Skeletal muscle tissue (tissue), 4 donors: ENCODE results near the gene POLK. TPM values are rescaled to one million over a fixed set of nuclear protein-coding genes. Genes with fewer than 3 reads are reported as not detected.

Experiments
- H3K27ac ChIP-seq: one replicate; pipeline ENCODE4 v1.7.0; 2013; ENCODE audit warnings: mild to moderate bottlenecking, low read depth, low read length, inconsistent platforms
- H3K27me3 ChIP-seq, 3 donors: one replicate each; pipeline ENCODE4 v1.7.0; 2013; ENCODE audit warnings: low read length in 3 of 3; ENCODE audit not compliant: control insufficient read depth in 3 of 3, insufficient read depth in 3 of 3
- H3K36me3 ChIP-seq, 3 donors: one replicate each; pipeline ENCODE4 v1.7.0; 2013; ENCODE audit warnings: low read length in 3 of 3; ENCODE audit not compliant: control insufficient read depth in 3 of 3, insufficient read depth in 3 of 3
- H3K4me1 ChIP-seq, 3 donors: one replicate each; pipeline ENCODE4 v1.7.0; 2013; ENCODE audit warnings: low read length in 3 of 3, mild to moderate bottlenecking in 3 of 3; ENCODE audit not compliant: control insufficient read depth in 3 of 3, insufficient read depth in 3 of 3
- H3K4me3 ChIP-seq, 3 donors: one replicate each; pipeline ENCODE4 v1.7.0; 2013; ENCODE audit warnings: low read length in 3 of 3
- H3K9ac ChIP-seq, 3 donors: one replicate each; pipeline ENCODE4 v1.7.0; 2013; ENCODE audit warnings: low read length in 3 of 3, mild to moderate bottlenecking in 3 of 3, moderate library complexity in 2 of 3, low read depth in 1 of 3
- H3K9me3 ChIP-seq, 3 donors: one replicate each; pipeline ENCODE4 v1.7.0; 2013; ENCODE audit warnings: low read length in 3 of 3; ENCODE audit not compliant: control insufficient read depth in 3 of 3
- total RNA-seq: library from RNA; depleted of rRNA; stranded (reverse); fragments of >200 nt; gene quantifications from one replicate; pipeline ENCODE4 v1.2.3, GENCODE V29; 2014
- donor health status: Osteomylitis.

POLK gene
- 20.4 TPM for total RNA-seq

DNA sequence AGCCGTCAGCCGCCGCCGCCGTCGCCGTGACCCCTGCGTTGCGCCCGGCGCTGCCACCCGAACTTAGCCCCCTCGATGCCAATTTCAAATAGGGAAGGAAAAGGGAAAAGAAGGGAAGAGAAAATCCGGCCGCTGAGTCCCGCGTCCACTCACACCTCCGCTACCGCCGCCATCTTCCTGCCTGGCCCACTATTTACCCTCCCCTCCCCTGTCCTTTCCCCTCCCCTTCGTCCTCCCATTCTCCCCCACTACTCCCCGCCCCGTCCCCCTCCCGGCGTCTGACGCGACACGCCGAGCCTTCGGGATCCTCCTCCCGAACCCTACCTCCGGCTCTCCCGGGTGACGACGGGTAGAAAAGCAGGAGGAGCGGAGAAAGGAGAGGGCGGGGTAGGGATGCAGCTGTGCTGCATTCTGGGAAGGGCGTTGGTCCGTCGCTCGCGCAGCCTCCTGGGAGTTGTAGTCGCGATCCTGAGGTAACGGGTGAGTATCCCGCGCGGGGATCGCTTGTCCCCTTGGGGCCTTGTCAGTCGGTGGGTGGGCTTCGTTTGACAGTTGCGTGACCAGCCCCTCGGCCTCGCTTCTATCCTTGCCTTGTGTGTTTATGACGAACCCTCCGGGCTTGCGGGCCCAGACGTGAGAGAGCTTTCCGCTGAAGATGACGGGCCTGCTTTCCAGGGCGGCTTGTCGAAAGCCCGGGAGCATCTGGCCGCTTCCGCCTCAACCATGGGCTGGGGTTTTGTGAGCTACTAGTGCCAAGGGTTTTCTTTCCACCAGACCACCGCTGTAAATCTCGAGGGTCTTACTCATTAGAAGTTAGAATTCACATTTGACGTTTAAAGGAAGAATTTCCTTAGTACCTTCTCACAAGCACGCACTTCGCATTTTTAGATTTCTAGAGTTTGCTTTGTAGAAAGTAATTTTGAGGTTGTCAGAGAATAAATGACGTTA, at the start of gene POLK, which contains the start of gene CERT1:
TSS of gene POLK (plus strand) at position 457 of the 948 bp plus-strand sequence.
TSS of gene CERT1 (minus strand) at position 195 of the 948 bp plus-strand sequence. CDS start 422 bp downstream, outside the sequence.
- Histone ChIP-seq H3K9me3 (no peaks in the 10 kb centered on the region), H3K4me3 (peak within 1 kb of the TSS; percentile 90 to 97 (median 95)), H3K9ac (peak within 1 kb of the TSS; percentile 88 to 92 (median 89)), H3K27ac (peak within 1 kb of the TSS; percentile 93), H3K27me3 (no peaks in the 10 kb centered on the region), H3K4me1 (peaks cover 4 to 30% (median 13%) of the 10 kb centered on the region in 3 donors), H3K36me3 (no peaks in the 10 kb centered on the region)

DNA sequence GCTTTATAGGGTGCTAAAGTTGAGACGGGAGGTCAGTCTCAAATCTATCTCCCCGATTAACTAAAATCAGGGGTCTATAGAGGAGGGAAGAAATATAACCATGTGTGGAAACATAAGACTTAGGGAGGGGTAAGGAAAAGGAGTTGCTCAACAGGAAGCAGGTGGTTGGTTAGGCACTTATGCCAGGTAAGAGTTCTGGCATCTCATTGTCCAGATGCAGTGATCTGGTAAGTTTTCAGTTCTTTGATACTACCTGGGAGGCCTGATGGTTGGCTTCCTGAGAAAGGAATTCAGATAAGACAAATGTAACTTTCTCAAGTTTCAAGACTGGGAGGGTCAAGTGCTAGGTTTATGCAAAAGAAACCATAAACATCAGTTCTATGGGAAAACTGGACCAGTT, 48.0 kb upstream of the POLK start:
- Histone ChIP-seq H3K4me3 (no peak overlapping the region), H3K36me3 (no peaks in the 10 kb centered on the region), H3K9me3 (peaks cover 5 to 8% (median 7%) of the 10 kb centered on the region in 3 donors), H3K27me3 (no peaks in the 10 kb centered on the region), H3K27ac (no peak overlapping the region), H3K4me1 (peaks cover 0 to 3% (median 0%) of the 10 kb centered on the region in 3 donors), H3K9ac (no peak overlapping the region)

DNA sequence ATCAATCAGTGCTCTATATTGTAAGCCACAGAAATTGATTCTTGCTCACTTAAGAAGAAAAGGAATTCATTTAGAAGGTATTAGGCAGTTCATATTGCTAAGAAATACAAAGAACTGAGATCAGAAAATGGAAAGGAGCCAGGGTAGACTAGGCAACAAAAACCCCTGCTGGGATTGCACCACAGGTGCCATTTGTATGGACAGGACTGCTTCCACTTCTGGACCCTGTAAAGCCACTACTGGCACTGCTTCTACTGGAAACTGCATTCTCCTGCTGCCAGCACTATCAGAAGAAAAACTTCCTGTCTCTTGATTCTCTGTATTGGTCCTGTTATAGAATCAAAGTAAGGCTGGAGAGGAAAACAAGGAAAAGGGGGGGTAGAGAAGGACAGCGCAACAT, 46.2 kb upstream of the POLK start:
- no peak overlapping the region for H3K9ac ChIP-seq
- H3K9me3 ChIP-seq, result peaks cover 5 to 12% (median 7%) of the 10 kb centered on the region in 3 donors
- H3K4me1 ChIP-seq, result peaks cover 0 to 3% (median 0%) of the 10 kb centered on the region in 3 donors
- no peak overlapping the region for H3K4me3 ChIP-seq
- no peaks in the 10 kb centered on the region for H3K27me3 ChIP-seq
- H3K36me3 ChIP-seq, result no peaks in the 10 kb centered on the region
- H3K27ac ChIP-seq, result no peak overlapping the region

DNA sequence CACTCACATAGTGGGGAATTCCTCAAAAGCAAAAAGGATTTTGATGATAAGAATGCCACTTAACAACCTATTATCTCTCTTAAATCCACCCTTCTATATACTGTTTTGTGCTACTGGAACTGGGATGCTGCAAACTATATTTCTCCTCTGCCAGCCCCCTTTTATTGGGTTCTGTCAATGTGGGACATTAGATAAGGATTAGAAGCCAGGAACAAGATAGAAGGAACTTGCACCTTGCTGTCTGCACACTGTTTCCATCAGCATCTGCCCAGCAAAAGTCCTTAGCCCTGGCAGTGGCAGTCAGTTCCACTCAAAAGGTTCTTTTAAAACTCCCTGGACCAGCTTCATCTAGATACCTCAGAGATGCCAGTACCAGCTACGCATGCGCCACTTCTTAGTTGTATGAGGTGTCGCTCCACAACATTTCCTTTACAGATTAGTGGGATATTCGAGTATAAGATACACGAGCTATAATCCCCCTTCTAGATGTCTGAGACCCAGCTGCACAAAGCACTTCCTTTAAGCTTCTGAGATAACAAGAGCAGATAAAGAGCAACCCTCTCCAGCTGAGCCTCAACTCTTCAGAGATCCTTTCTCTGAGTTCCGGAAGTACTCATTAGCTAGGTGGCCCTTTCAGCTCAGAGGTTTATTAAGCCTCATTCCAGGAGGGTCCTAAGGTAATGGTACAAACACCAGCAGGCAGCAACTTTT, 45.5 kb upstream of the POLK start:
- Histone ChIP-seq H3K9me3 (peaks cover 5 to 14% (median 7%) of the 10 kb centered on the region in 3 donors), H3K4me1 (peaks cover 0 to 3% (median 0%) of the 10 kb centered on the region in 3 donors), H3K36me3 (no peaks in the 10 kb centered on the region), H3K4me3 (no peak overlapping the region), H3K9ac (no peak overlapping the region), H3K27ac (no peak overlapping the region), H3K27me3 (no peaks in the 10 kb centered on the region)

DNA sequence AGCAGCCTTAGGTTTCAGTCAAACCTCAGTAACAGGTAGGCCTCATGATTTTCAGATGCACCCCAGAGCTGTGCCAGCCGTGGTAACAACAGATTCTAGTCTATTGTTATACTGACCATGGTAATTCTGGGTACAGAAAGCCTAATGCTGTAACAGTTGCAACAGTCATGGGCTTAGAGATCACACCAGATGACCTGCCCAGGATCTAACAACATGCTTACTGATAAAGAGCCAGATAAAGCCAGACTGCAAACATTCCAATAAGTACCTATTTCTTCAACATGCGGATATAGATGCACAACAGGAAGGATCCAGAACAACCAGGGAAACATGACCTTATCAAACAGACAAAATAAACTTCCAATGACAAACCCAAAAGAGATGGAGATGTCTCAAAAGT, 43.1 kb upstream of the POLK start:
- Histone ChIP-seq H3K27ac (no peak overlapping the region), H3K9me3 (peaks cover 5 to 15% (median 7%) of the 10 kb centered on the region in 3 donors), H3K27me3 (no peaks in the 10 kb centered on the region), H3K4me1 (peaks cover 0 to 3% (median 0%) of the 10 kb centered on the region in 3 donors), H3K9ac (no peak overlapping the region), H3K36me3 (no peaks in the 10 kb centered on the region), H3K4me3 (no peak overlapping the region)

DNA sequence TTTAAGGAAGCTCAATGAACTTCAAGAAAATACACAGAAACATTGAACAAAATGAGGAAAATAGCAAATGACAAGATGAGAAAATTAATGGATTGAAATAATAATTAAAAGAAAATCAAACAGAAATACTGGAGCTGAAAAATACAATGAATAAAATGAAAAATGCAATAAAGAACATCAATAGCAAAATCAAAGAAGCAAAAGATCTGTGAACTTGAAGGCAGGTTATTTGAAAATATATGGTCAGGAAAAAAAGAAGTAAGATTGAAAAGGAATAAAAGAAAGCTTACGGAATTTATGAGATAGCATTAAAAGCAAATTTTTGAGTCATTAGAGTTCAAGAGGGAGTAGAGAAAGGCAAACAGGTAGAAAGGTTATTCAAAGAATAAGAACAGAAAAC, 42.7 kb upstream of the POLK start:
- H3K27ac ChIP-seq, result no peak overlapping the region
- peaks cover 5 to 15% (median 7%) of the 10 kb centered on the region in 3 donors for H3K9me3 ChIP-seq
- H3K4me1 ChIP-seq, result peaks cover 0 to 2% (median 0%) of the 10 kb centered on the region in 3 donors
- no peak overlapping the region for H3K9ac ChIP-seq
- H3K4me3 ChIP-seq, result no peak overlapping the region
- H3K27me3 ChIP-seq, result no peaks in the 10 kb centered on the region
- H3K36me3 ChIP-seq, result no peaks in the 10 kb centered on the region

DNA sequence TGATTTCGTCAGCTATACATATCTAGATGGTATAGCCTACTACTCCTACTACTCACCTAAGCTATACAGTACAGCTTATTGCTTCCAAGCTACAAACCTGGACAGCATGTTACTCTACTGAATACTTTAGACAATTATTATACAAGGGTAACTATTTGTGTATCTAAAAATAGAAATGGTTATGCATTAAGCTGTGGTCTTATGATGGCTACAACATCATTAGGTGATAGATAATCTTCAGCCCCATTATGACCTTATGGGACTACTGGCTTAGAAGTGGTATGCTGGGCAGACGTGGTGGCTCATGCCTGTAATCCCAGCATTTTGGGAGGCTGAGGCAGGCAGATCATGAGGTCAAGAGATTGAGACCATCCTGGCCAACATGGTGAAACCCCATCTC, 40.5 kb upstream of the POLK start:
- Histone ChIP-seq H3K4me3 (no peak overlapping the region), H3K27ac (no peak overlapping the region), H3K9me3 (peaks cover 5 to 15% (median 7%) of the 10 kb centered on the region in 3 donors), H3K4me1 (no peaks in the 10 kb centered on the region), H3K36me3 (no peaks in the 10 kb centered on the region), H3K27me3 (no peaks in the 10 kb centered on the region), H3K9ac (no peak overlapping the region)

DNA sequence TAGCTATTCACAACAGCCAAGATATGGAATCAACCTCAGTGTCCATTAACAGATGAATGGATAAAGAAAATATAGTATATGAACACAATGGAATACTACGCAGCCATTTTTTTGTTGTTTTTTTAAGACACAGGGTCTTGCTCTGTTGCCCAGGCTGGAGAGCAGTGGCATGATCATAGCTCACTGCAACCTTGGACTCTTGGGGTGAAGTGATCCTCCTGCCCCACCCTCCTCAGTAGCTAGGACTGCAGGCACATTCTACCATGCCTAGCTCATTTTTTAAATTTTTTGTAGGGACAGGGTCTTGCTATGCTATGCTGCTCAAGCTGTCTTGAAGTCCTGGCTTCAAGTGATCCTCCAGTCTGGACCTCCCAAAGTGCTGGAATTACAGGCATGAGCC, 38.7 kb upstream of the POLK start:
- peaks cover 4 to 15% (median 7%) of the 10 kb centered on the region in 3 donors for H3K9me3 ChIP-seq
- no peaks in the 10 kb centered on the region for H3K27me3 ChIP-seq
- no peaks in the 10 kb centered on the region for H3K4me1 ChIP-seq
- no peak overlapping the region for H3K27ac ChIP-seq
- no peak overlapping the region for H3K4me3 ChIP-seq
- no peaks in the 10 kb centered on the region for H3K36me3 ChIP-seq
- no peak overlapping the region for H3K9ac ChIP-seq

DNA sequence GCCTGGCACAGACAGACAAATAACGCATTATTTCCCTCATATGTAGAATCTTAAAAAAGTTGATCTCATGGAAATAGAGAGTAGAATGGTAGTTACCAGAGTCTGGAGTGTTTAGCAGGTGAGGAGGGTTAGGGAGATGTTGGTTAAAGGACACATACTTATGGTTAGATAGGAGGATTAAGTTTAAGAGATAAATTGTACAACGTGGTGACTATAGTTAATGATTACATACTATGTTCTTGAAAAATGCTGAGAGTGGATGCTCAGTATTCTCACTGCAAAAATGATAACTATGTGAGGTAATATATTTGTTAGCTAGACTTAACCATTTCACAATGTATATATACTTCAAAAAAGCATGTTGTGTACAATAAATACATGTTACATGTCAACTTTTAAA, 38.2 kb upstream of the POLK start:
- H3K9ac ChIP-seq, result no peak overlapping the region
- no peak overlapping the region for H3K27ac ChIP-seq
- H3K27me3 ChIP-seq, result no peaks in the 10 kb centered on the region
- peaks cover 2 to 10% (median 2%) of the 10 kb centered on the region in 3 donors for H3K9me3 ChIP-seq
- no peaks in the 10 kb centered on the region for H3K4me1 ChIP-seq
- no peak overlapping the region for H3K4me3 ChIP-seq
- no peaks in the 10 kb centered on the region for H3K36me3 ChIP-seq
